Measurements from ENCODE around the gene RAB3GAP1.
"Not testable (repeated sequence)": the region's sequence is repeated elsewhere in the genome, so short reads cannot be mapped to it uniquely, and the experiment has no call there.

Gene RAB3GAP1

GRCh38 chr2:135055182-135055786, 3.2 kb downstream of the RAB3GAP1 start:
- no peak for DNase-seq (ENCODE audit: low spot score)

GRCh38 chr2:135056790-135057189, 4.7 kb downstream of the RAB3GAP1 start:
- DNase-seq (ENCODE audit: low spot score), result no peak

GRCh38 chr2:135059577-135059976, 7.5 kb downstream of the RAB3GAP1 start:
- DNase-seq (ENCODE audit: low spot score), result no peak

GRCh38 chr2:135063210-135063609, 11.1 kb downstream of the RAB3GAP1 start:
- no peak for DNase-seq (ENCODE audit: low spot score)

- no peak for DNase-seq (ENCODE audit: low spot score)
Measured at GRCh38 chr2:135064149-135064548, 12.1 kb downstream of the RAB3GAP1 start.

- DNase-seq (ENCODE audit: low spot score), result no peak
Measured at GRCh38 chr2:135066710-135067109, 14.6 kb downstream of the RAB3GAP1 start.

GRCh38 chr2:135072125-135072997, 20.3 kb downstream of the RAB3GAP1 start:
- no peak for DNase-seq (ENCODE audit: low spot score)

GRCh38 chr2:135074216-135074615, 22.1 kb downstream of the RAB3GAP1 start:
- DNase-seq (ENCODE audit: low spot score), result no peak

GRCh38 chr2:135076556-135076955, 24.5 kb downstream of the RAB3GAP1 start:
- no peak for DNase-seq (ENCODE audit: low spot score)

- DNase-seq (ENCODE audit: low spot score), result no peak
Measured at GRCh38 chr2:135078417-135078816, 26.3 kb downstream of the RAB3GAP1 start.

- DNase-seq (ENCODE audit: low spot score), result no peak
Measured at GRCh38 chr2:135086222-135086621, 34.1 kb downstream of the RAB3GAP1 start.

GRCh38 chr2:135089597-135089996, 37.5 kb downstream of the RAB3GAP1 start:
- not testable (repeated sequence) for DNase-seq (ENCODE audit: low spot score)

- no peak for DNase-seq (ENCODE audit: low spot score)
Measured at GRCh38 chr2:135091681-135092080, 39.6 kb downstream of the RAB3GAP1 start.

GRCh38 chr2:135093193-135093592, 41.1 kb downstream of the RAB3GAP1 start:
- no peak for DNase-seq (ENCODE audit: low spot score)

GRCh38 chr2:135093670-135094330, 41.7 kb downstream of the RAB3GAP1 start:
- DNase-seq (ENCODE audit: low spot score), result no peak

GRCh38 chr2:135094508-135094907, 42.4 kb downstream of the RAB3GAP1 start:
- DNase-seq (ENCODE audit: low spot score), result no peak

GRCh38 chr2:135095591-135095990, 43.5 kb downstream of the RAB3GAP1 start:
- no peak for DNase-seq (ENCODE audit: low spot score)

- no peak for DNase-seq (ENCODE audit: low spot score)
Measured at GRCh38 chr2:135096665-135097446, 44.8 kb downstream of the RAB3GAP1 start.

- DNase-seq (ENCODE audit: low spot score), result no peak
Measured at GRCh38 chr2:135097532-135098231, 45.6 kb downstream of the RAB3GAP1 start.

GRCh38 chr2:135099802-135100483, 47.9 kb downstream of the RAB3GAP1 start:
- no peak for DNase-seq (ENCODE audit: low spot score)

- DNase-seq (ENCODE audit: low spot score), result no peak
Measured at GRCh38 chr2:135103843-135104242, 51.8 kb downstream of the RAB3GAP1 start.

All from COLO829 (cell line).